ENCODE data around the gene ZSCAN18. TPM values are rescaled to one million over a fixed set of nuclear protein-coding genes. Genes with fewer than 3 reads are reported as not detected.

The ZSCAN18 gene
- total and polyA plus RNA-seq, 9 of the 15 experiments (the other 6 are each of a cell fraction or from before 2014, with no cell fraction given), result 0.07 to 1.9 (median 0.31) TPM; not detected in 1

DNA sequence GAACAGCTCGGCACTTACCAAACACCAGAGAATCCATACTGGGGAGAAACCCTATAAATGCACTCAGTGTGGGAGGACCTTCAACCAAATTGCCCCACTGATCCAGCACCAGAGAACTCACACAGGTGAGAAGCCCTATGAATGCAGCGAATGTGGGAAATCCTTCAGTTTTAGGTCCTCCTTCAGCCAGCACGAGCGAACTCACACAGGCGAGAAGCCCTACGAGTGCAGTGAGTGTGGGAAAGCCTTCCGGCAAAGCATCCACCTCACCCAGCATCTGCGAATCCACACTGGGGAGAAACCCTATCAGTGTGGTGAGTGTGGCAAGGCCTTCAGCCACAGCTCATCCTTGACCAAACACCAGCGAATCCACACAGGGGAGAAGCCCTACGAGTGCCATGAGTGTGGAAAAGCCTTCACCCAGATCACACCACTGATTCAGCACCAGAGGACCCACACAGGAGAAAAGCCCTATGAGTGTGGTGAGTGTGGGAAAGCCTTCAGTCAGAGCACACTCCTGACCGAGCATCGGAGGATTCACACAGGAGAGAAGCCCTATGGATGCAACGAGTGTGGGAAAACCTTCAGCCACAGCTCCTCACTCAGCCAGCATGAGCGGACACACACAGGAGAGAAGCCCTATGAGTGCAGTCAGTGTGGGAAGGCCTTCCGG, 30.7 kb downstream of the ZSCAN18 start:
- no peak for DNase-seq (ENCODE audit: extremely low read depth in 1 of 4, low spot score in 3 of 4)
- Histone ChIP-seq H3K4me1 (replicated peaks in 1 of 2; ENCODE audit: control insufficient read depth in 2 of 2, insufficient read depth in 2 of 2, low read length in 2 of 2) (no peaks in the 10 kb centered on the region), H4K20me1 (replicated peaks; ENCODE audit: control insufficient read depth, insufficient read depth, low read length) (no peaks in the 10 kb centered on the region), H3K4me3 (no peak overlapping the region), H3K4me2 (ENCODE audit: insufficient read depth, low read length) (no peak overlapping the region), H3K9me3 (replicated peaks; ENCODE audit: control insufficient read depth, insufficient read depth, low read depth, low read length) (no peaks in the 10 kb centered on the region; the same call in 1 of the 2 replicates), H3K36me3 (ENCODE audit: control insufficient read depth, insufficient read depth, low read length) (no peaks in the 10 kb centered on the region), H3K79me2 (ENCODE audit: control insufficient read depth, insufficient read depth, low read length) (no peaks in the 10 kb centered on the region), H3K9ac (ENCODE audit: insufficient read depth in 1 of 2, low read depth in 2 of 2, low read length in 2 of 2) (no peak overlapping the region), H2AFZ (ENCODE audit: low read depth, low read length) (no peak overlapping the region), H3K27ac (ENCODE audit: extremely low read depth, low read depth, low read length) (no peak overlapping the region), H3K27me3 (ENCODE audit: control insufficient read depth in 2 of 2, insufficient read depth in 2 of 2, low read length in 2 of 2) (no peaks in the 10 kb centered on the region), H3K9me1 (ENCODE audit: control insufficient read depth, insufficient read depth, low read length) (no peaks in the 10 kb centered on the region)
- no peak for TF ChIP-seq NFIX (CRISPR knock-in tag; IDR thresholded peaks at IDR 0.05; ENCODE audit: low read depth)
- TF ChIP-seq, protein P1, sequence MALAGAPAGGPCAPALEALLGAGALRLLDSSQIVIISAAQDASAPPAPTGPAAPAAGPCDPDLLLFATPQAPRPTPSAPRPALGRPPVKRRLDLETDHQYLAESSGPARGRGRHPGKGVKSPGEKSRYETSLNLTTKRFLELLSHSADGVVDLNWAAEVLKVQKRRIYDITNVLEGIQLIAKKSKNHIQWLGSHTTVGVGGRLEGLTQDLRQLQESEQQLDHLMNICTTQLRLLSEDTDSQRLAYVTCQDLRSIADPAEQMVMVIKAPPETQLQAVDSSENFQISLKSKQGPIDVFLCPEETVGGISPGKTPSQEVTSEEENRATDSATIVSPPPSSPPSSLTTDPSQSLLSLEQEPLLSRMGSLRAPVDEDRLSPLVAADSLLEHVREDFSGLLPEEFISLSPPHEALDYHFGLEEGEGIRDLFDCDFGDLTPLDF (CRISPR knock-in tag; IDR thresholded peaks at IDR 0.05), result no peak
- TF ChIP-seq, protein P2, sequence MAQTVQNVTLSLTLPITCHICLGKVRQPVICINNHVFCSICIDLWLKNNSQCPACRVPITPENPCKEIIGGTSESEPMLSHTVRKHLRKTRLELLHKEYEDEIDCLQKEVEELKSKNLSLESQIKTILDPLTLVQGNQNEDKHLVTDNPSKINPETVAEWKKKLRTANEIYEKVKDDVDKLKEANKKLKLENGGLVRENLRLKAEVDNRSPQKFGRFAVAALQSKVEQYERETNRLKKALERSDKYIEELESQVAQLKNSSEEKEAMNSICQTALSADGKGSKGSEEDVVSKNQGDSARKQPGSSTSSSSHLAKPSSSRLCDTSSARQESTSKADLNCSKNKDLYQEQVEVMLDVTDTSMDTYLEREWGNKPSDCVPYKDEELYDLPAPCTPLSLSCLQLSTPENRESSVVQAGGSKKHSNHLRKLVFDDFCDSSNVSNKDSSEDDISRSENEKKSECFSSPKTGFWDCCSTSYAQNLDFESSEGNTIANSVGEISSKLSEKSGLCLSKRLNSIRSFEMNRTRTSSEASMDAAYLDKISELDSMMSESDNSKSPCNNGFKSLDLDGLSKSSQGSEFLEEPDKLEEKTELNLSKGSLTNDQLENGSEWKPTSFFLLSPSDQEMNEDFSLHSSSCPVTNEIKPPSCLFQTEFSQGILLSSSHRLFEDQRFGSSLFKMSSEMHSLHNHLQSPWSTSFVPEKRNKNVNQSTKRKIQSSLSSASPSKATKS (CRISPR knock-in tag; IDR thresholded peaks at IDR 0.05), result no peak
- no peak for TF ChIP-seq EP300 (IDR thresholded peaks at IDR 0.05; ENCODE audit: low read length)
- TF ChIP-seq RFX5 (IDR thresholded peaks at IDR 0.05; ENCODE audit: low read depth, low read length), result no peak
- 0 out of 2 replicates have a peak, but pooled peaks have one; percentile 27 for TF ChIP-seq ZNF75A (CRISPR knock-in tag; IDR thresholded peaks at IDR 0.05)
- TF ChIP-seq DMBX1 (CRISPR knock-in tag; IDR thresholded peaks at IDR 0.05; ENCODE audit: borderline replicate concordance), result no peak
- TF ChIP-seq, protein P3, sequence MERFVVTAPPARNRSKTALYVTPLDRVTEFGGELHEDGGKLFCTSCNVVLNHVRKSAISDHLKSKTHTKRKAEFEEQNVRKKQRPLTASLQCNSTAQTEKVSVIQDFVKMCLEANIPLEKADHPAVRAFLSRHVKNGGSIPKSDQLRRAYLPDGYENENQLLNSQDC (CRISPR knock-in tag; IDR thresholded peaks at IDR 0.05), result no peak
- ChIA-PET CTCF (ENCODE audit: low intra/inter-chr PET ratio) (no interaction called here), POLR2A (no interaction called here)
- no peak for ATAC-seq
- in situ Hi-C loops (cut with MboI), result no loop called here
- WGBS (ENCODE audit: insufficient coverage, low coverage, missing lambda C conversion rate), result under 1% methylated on average over 15 of the region's 15 CpGs
- intact Hi-C loops (cut with micrococcal nuclease), result no loop called here
- BruUV-seq (replicated peaks), result no TSS peak
- no peak for FAIRE-seq
